Activated T-cell treated with anti-CD3 and anti-CD28 coated beads, Interleukin-2, amount 50 U/mL, for 4 hours (primary cell): Measurements from ENCODE around the gene RIC3. TPM values are rescaled to one million over a fixed set of nuclear protein-coding genes. Genes with fewer than 3 reads are reported as not detected.

ENCODE experiments used
- ATAC-seq, 2 donors: fragments of 200-7000 bp; cut with Tn5 transposase; one replicate each; pipeline ENCODE4 v1.10.0; 2021
- DNase-seq: peaks from one replicate; pipeline ENCODE4 v3.0.0-alpha.2; 2020
- H3K27me3 Mint-ChIP-seq: one replicate; pipeline ENCODE4 v1.8.0; 2021; ENCODE audit warnings: low read depth, mixed read lengths
- H3K36me3 Mint-ChIP-seq: one replicate; pipeline ENCODE4 v1.8.0; 2022; ENCODE audit warnings: mixed read lengths; ENCODE audit not compliant: insufficient read depth
- H3K4me1 Mint-ChIP-seq: one replicate; pipeline ENCODE4 v1.8.0; 2021; ENCODE audit warnings: low read depth, mixed read lengths
- H3K4me3 Mint-ChIP-seq: one replicate; pipeline ENCODE4 v1.8.0; 2021; ENCODE audit warnings: mild to moderate bottlenecking, moderate library complexity, mixed read lengths
- H3K9me3 Mint-ChIP-seq: one replicate; pipeline ENCODE4 v1.8.0; 2021; ENCODE audit warnings: mixed read lengths
- total RNA-seq, 3 donors: library from RNA; stranded (reverse); gene quantifications; one replicate each; pipeline ENCODE4 v1.2.1, GENCODE V29; 2021

Gene RIC3
- total RNA-seq, 3 donors from 2014 or later, result 14.5 to 16.6 (median 15.2) TPM

DNA sequence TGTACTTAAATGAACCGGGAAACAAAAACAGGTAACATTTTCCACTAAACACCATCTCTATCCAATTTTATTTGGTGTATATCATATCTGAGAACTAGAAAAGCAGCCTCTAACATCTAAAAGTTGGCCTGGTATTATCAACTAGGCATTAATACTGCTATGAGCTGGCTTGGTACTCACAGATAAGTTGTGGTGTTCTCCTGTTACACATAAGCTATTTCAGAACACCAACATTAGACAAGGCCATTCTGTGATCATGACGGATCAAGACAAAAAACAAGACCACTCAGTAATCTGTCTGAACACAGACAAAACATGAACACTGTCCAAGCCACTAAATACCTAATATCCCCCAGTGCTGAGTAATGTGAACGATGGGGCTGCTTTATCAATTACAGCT, 11.9 kb downstream of the RIC3 start:
- Mint-ChIP-seq H3K4me3 (no peak overlapping the region), H3K27me3 (peaks cover 3% of the 10 kb centered on the region), H3K4me1 (peaks cover 12% of the 10 kb centered on the region), H3K9me3 (no peaks in the 10 kb centered on the region), H3K36me3 (peaks cover 5% of the 10 kb centered on the region)
- no peak for DNase-seq
- no peak for ATAC-seq

DNA sequence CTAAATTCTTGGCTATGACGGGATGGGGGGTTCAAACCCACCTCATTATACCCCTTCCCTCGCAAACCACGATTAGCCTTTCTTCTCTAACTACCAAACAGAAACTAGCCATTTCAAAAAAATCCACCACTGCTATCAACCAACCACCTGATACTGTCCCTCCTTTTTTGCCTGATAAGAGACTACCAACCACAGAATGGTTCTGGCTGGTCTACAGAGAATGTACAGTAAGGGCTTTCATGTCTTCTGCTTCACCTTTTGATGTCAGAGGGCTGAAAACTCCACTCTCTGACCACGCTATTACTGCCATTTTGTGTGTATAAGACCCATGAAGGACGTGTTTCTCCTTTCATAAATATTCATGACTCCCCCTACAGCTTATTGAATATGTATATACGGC, 19.1 kb downstream of the RIC3 start:
- Mint-ChIP-seq H3K9me3 (no peaks in the 10 kb centered on the region), H3K27me3 (no peaks in the 10 kb centered on the region), H3K4me1 (peaks cover 2% of the 10 kb centered on the region), H3K36me3 (peaks cover 5% of the 10 kb centered on the region), H3K4me3 (no peak overlapping the region)
- DNase-seq, result no peak
- ATAC-seq, result no peak

DNA sequence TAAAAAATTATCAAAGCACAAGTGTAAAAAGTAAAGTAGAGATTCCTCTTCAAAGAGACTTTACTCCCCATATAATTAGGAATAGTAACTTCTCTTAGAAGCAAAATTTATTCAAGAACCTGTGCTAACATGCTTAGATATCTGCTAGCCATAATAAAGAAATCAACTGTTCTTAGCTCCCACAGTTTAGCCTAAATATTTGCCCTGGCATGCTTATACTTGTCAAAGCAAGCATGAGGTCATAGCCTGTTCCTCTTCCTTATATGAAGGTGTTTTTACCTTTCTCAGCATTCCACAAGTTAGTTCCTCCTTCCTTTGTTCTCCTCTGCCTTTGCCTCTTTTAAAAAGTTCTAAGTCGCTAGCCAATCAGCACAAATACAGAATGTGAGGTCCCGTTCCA, 30.3 kb downstream of the RIC3 start:
- DNase-seq (no peak), ATAC-seq (no peak)
- Mint-ChIP-seq H3K4me3 (no peak overlapping the region), H3K9me3 (no peaks in the 10 kb centered on the region), H3K4me1 (no peaks in the 10 kb centered on the region), H3K36me3 (peaks cover 13% of the 10 kb centered on the region), H3K27me3 (no peaks in the 10 kb centered on the region)

DNA sequence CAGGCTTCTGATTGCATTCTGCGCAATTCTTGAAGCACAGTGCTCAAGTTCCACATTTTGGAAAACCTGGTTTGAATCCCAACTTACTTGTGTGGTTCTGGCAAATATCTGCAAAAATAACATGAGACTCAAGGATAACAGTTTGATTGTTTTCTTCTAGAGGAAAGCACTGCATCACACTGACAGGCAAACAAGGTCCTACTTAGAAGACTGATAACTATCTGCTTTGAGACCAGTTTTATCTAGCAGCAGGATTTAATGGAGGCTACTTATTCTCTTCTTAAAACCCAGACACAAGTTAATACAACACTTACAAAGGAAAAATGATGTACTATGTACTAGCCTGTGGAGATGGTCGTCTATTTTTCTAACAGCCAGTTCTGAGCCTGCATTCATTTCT, 41.4 kb downstream of the RIC3 start:
- no peaks in the 10 kb centered on the region for H3K4me1 Mint-ChIP-seq
- H3K36me3 Mint-ChIP-seq, result peaks cover 8% of the 10 kb centered on the region
- H3K4me3 Mint-ChIP-seq, result no peak overlapping the region
- ATAC-seq, result no peak
- no peaks in the 10 kb centered on the region for H3K9me3 Mint-ChIP-seq
- H3K27me3 Mint-ChIP-seq, result no peaks in the 10 kb centered on the region
- no peak for DNase-seq

DNA sequence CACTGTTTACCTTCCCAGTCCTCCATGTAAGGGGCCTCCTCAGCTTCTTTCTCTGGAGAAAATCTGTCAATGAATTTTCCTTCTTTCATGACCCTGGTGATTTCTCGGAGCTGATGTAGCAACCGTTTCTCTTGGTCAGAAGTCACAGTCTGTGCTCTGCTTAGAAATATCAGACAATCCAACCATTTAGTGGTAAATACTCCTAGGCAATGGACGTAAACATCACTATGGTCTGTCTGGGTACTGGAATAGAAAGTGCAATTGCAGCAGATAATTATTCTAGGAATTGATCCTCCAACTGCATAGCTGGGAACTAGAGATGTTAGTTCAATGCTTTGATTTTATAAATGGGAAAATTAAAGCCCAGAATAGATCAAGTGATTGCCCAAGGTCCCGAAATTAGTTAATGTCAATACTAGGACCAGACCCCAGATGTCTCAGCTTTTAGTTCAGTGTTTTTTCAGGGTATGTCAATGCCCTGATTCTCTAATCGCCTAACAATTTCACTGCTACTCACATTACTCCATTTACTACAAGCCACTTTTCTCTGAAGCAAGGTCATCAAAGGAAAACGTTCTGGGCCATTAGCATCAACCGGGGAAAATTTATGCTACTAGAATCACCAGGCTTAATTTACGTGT, 42.1 kb downstream of the RIC3 start:
- H3K27me3 Mint-ChIP-seq, result no peaks in the 10 kb centered on the region
- peaks cover 8% of the 10 kb centered on the region for H3K36me3 Mint-ChIP-seq
- DNase-seq, result no peak
- no peaks in the 10 kb centered on the region for H3K4me1 Mint-ChIP-seq
- no peak for ATAC-seq
- no peaks in the 10 kb centered on the region for H3K9me3 Mint-ChIP-seq
- no peak overlapping the region for H3K4me3 Mint-ChIP-seq

DNA sequence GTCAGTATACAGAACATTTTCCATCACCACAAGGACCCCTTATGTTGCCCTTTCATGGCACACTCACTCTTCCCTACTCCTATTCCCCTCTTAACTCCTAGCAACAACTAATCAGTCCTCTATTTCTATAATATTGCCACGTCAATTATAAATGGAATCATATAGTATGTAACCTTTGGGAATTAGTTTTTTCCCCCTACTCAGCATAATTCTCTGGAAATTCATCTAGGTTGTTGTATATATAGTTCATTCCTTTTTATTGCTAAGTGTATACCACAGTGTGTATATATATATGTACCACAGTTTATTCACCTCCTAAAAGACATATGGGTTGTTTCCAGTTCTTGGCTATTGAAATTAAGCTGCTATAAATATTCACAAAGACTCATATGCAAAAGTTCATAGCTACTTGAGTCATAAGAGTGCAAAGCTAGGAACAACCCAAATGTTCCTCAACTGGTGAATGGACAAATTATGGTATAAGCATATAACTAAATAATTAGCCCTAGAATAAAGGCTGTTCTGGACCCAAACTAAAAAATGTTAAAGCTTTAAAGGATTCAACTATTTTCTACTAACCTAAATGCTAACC, 46.6 kb downstream of the RIC3 start:
- ATAC-seq (no peak), DNase-seq (no peak)
- no peaks in the 10 kb centered on the region for H3K27me3 Mint-ChIP-seq
- no peak overlapping the region for H3K4me3 Mint-ChIP-seq
- H3K4me1 Mint-ChIP-seq, result no peaks in the 10 kb centered on the region
- peaks cover 20% of the 10 kb centered on the region for H3K36me3 Mint-ChIP-seq
- no peaks in the 10 kb centered on the region for H3K9me3 Mint-ChIP-seq

DNA sequence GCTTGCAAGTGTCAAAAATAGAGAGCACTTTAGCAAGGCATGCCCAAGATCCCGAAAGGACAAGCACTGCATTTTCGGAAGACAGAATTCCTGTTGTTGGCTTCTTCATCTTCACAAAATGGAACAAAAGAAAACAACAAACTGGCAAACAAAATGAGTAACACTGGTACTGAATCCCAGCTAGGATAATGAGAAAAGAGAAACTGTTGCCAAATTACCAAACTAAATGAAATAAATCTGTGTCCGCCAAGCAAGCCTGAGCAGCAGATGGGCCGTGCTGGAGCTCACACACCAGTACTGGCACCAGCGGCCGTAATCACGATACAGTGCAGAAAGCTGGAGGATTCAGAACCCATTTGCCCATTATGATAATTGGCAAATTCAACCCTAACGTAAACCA, 57.2 kb downstream of the RIC3 start:
- no peak overlapping the region for H3K4me3 Mint-ChIP-seq
- peaks cover 16% of the 10 kb centered on the region for H3K9me3 Mint-ChIP-seq
- H3K27me3 Mint-ChIP-seq, result no peaks in the 10 kb centered on the region
- no peak for DNase-seq
- H3K4me1 Mint-ChIP-seq, result no peaks in the 10 kb centered on the region
- ATAC-seq, result no peak
- H3K36me3 Mint-ChIP-seq, result peaks cover 21% of the 10 kb centered on the region

DNA sequence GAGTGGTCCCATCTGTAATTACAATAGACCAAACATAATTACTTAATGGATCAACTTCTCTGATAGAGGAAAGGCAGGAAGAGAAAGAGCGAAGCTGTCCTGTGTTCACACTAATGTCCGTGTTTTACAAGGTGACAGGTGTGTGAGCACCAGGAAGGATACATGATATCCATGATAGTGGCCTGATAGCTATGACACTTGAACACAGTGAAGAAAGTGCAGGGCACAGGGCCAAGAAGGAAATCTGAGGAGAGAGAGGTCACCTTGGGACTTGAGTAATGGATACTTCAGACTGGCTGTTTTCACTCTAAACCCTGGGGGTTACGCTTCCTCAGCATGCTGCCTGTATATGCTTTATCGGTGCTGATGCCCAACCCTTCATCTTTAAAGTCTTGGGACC, 58.4 kb downstream of the RIC3 start:
- peaks cover 20% of the 10 kb centered on the region for H3K36me3 Mint-ChIP-seq
- H3K27me3 Mint-ChIP-seq, result no peaks in the 10 kb centered on the region
- H3K4me1 Mint-ChIP-seq, result no peaks in the 10 kb centered on the region
- no peak overlapping the region for H3K4me3 Mint-ChIP-seq
- DNase-seq (no peak), ATAC-seq (no peak)
- peaks cover 8% of the 10 kb centered on the region for H3K9me3 Mint-ChIP-seq

DNA sequence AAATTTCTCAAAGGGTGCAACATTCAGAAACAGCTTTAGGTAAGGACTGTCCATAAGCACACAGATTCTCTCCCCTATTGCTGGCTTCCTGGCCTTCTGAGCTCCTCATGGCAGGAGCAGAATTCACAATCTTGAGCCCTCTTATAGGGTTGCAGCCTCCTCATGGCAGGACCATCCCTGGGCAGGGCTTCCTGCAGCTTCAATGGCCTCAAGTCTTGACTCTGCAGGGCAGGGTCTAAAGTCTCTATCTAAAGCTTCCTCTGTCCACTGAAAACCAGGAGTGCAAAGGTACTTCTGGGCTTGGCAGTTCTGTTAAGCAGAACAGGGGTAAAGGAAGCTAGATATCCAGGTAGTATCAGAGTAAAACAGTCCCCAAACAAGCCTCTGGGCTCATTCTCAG, 59.1 kb downstream of the RIC3 start:
- ATAC-seq (no peak), DNase-seq (no peak)
- Mint-ChIP-seq H3K9me3 (peaks cover 3% of the 10 kb centered on the region), H3K36me3 (peaks cover 15% of the 10 kb centered on the region), H3K4me1 (no peaks in the 10 kb centered on the region), H3K27me3 (no peaks in the 10 kb centered on the region), H3K4me3 (no peak overlapping the region)

DNA sequence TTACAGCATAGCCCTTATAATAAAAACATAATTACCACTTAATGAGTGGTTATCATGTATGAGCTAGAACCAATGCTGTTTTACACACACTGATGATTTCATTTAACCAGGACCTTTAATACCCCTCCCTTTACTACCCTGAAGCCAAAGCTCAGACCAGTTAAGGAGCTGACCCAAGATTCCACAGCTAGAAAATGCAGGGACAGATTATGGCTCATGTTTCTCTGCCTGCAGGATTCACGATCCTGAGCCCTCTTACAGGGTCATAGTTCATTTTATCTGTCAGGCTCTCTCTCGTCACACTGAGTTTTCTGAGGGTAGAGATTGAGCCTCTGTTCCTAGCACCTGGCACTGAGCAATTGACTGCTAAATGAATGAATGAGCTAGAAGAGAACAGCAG, 60.4 kb downstream of the RIC3 start:
- H3K4me1 Mint-ChIP-seq, result no peaks in the 10 kb centered on the region
- ATAC-seq (no peak), DNase-seq (no peak)
- peaks cover 13% of the 10 kb centered on the region for H3K36me3 Mint-ChIP-seq
- no peaks in the 10 kb centered on the region for H3K9me3 Mint-ChIP-seq
- H3K4me3 Mint-ChIP-seq, result no peak overlapping the region
- H3K27me3 Mint-ChIP-seq, result no peaks in the 10 kb centered on the region

DNA sequence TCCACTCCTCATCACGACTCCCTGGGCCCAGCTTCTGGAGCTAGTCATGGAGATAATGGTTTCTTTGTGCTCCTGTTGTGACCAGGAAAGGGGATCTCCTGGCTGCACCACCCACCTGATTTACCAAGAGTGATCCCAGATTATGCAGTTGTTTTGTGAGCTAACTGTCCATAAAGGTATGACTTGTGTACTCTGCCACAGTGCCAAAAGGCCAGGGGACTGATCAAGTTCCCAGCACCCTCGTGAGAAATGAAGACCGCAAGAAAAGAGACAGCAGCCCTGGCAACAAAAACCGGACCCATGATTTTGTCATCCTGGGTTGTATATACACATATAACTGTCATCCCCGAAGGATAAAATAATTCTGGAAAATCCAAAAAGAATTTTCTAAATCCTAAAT, 61.2 kb downstream of the RIC3 start:
- Mint-ChIP-seq H3K9me3 (no peaks in the 10 kb centered on the region), H3K4me1 (no peaks in the 10 kb centered on the region), H3K36me3 (peaks cover 13% of the 10 kb centered on the region), H3K4me3 (no peak overlapping the region), H3K27me3 (no peaks in the 10 kb centered on the region)
- ATAC-seq, result no peak
- no peak for DNase-seq

DNA sequence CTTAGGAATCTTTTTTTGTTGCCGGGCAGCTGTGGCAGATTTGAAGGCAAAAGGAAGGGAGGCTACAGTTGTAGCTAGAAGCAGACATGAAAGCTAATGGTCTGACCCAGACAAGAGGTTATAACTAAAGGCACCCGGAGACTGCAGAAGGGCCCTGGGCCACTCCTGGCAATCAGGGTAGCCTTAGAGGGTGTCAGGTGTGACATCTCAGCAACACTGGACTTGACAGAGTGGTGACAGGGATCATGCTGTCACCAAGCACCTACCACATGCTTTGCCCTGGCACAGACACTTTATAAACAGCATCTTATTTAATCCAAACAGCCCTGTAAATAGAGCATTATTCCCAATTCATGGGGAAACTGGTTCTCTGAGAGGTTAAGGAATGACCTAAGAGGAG, 62.1 kb downstream of the RIC3 start:
- H3K9me3 Mint-ChIP-seq, result no peaks in the 10 kb centered on the region
- H3K36me3 Mint-ChIP-seq, result peaks cover 13% of the 10 kb centered on the region
- DNase-seq, result no peak
- H3K4me1 Mint-ChIP-seq, result no peaks in the 10 kb centered on the region
- H3K4me3 Mint-ChIP-seq, result no peak overlapping the region
- ATAC-seq, result no peak
- no peaks in the 10 kb centered on the region for H3K27me3 Mint-ChIP-seq

DNA sequence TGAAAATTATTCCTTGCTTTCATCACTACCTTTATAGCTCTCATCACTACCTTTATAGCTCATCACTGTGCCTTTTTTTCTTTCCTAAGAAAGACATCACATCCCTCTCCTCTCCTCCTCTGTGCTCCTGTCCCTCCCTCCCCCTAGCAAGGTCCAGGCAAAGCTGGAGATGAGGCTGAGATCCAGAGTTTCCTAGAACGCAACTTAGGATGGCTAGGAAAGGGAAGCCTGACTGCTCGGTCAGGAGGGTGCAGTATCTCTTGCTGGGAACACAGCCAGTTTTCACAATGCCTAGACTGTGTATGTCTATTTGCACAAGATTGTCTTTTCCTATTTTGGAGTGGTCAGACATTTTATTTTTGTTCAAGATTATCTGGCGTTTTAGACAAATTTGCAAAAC, 63.2 kb downstream of the RIC3 start:
- no peak for DNase-seq
- no peaks in the 10 kb centered on the region for H3K27me3 Mint-ChIP-seq
- no peaks in the 10 kb centered on the region for H3K9me3 Mint-ChIP-seq
- H3K36me3 Mint-ChIP-seq, result peaks cover 8% of the 10 kb centered on the region
- ATAC-seq, result no peak
- H3K4me1 Mint-ChIP-seq, result no peaks in the 10 kb centered on the region
- no peak overlapping the region for H3K4me3 Mint-ChIP-seq

DNA sequence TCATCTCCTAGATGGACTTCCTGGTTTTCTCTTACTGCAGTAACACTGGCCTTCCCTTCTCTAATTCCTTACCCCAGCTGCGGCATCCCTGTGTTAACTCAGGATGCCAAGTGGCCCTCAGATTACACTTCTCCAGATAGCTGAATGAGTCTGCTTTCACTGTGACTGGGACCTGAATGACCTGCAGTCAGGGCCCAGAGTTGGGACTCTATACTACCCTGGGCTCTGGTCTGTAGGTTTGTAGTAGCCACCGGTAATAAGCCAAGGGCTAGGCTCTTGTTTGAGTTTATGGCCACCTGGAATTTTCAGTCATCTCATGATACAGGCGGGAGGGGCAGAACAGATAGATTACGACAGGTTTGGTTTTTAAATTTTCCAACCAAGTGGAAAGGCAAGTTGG, 63.7 kb downstream of the RIC3 start:
- Mint-ChIP-seq H3K27me3 (no peaks in the 10 kb centered on the region), H3K4me1 (no peaks in the 10 kb centered on the region), H3K9me3 (no peaks in the 10 kb centered on the region), H3K36me3 (peaks cover 5% of the 10 kb centered on the region), H3K4me3 (no peak overlapping the region)
- ATAC-seq (no peak), DNase-seq (no peak)

DNA sequence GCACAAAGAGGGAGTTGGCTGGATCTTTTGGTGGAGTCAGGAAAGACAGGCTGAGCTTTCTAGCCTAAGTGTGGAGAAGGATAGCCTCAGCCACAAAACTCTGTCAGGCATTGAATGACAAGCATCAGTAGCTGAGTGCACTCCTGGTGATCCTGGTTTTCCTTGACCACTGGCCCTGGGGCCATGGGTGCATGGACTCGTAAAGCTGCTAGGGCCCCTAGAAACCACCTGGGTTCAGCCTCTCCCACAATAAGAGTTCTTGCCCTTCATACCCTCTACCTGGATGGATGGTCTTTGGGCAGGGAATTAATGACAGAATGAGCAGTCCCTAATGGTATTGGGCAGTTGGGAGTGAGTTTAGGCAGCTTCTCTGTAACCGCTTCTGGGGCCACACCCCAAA, 64.9 kb downstream of the RIC3 start:
- peaks cover 7% of the 10 kb centered on the region for H3K36me3 Mint-ChIP-seq
- ATAC-seq, result no peak
- H3K4me1 Mint-ChIP-seq, result no peaks in the 10 kb centered on the region
- H3K27me3 Mint-ChIP-seq, result no peaks in the 10 kb centered on the region
- no peak for DNase-seq
- H3K9me3 Mint-ChIP-seq, result no peaks in the 10 kb centered on the region
- no peak overlapping the region for H3K4me3 Mint-ChIP-seq
